Calu3 (cell line): ENCODE results near the gene VDR. TPM values are rescaled to one million over a fixed set of nuclear protein-coding genes. Genes with fewer than 3 reads are reported as not detected.

Source experiments
- BruUV-seq: library from RNA; stranded (reverse); fragments of 400-500 nt; replicated peaks from 2 replicates; lab custom pipeline; 2021; lab: Mats Ljungman, UMichigan
- CTCF ChIA-PET: fragments of 300-600 bp; sonication (Branson Sonifier 250); formaldehyde crosslinking; loops from one replicate; lab custom pipeline; 2022; ENCODE audit warnings: antibody characterized with exemption; lab: Charles Lee
- DNase-seq: peaks from one replicate; pipeline ENCODE4 v3.0.0; 2022
- H3K27ac Mint-ChIP-seq: one replicate; pipeline ENCODE4 v1.8.0; 2022; ENCODE audit warnings: mixed read lengths; ENCODE audit not compliant: unreplicated experiment
- H3K27me3 Mint-ChIP-seq: one replicate; pipeline ENCODE4 v1.8.0; 2022; ENCODE audit warnings: mixed read lengths; ENCODE audit not compliant: unreplicated experiment
- H3K36me3 Mint-ChIP-seq: one replicate; pipeline ENCODE4 v1.8.0; 2022; ENCODE audit warnings: mild to moderate bottlenecking, moderate library complexity, mixed read lengths; ENCODE audit not compliant: insufficient read depth, unreplicated experiment
- H3K4me1 Mint-ChIP-seq: one replicate; pipeline ENCODE4 v1.8.0; 2022; ENCODE audit warnings: mild to moderate bottlenecking, low read depth, mixed read lengths; ENCODE audit not compliant: unreplicated experiment
- H3K4me3 Mint-ChIP-seq: one replicate; pipeline ENCODE4 v1.8.0; 2022; ENCODE audit warnings: mild to moderate bottlenecking, low read depth, moderate library complexity, mixed read lengths; ENCODE audit not compliant: unreplicated experiment
- H3K9me3 Mint-ChIP-seq: one replicate; pipeline ENCODE4 v1.8.0; 2022; ENCODE audit warnings: low read depth, mixed read lengths; ENCODE audit not compliant: unreplicated experiment
- intact Hi-C: fragments of 100-400 bp; cut with micrococcal nuclease; formaldehyde crosslinking; loops from one replicate; pipeline ENCODE4 v1.10.0; 2022; ENCODE audit not compliant: unreplicated experiment
- total RNA-seq: library from RNA; stranded (reverse); gene quantifications from 2 replicates; pipeline ENCODE4 v1.2.3, GENCODE V29; 2022
- TF ChIP-seq, protein P1 (sequence below): fragments of 200-600 bp; IDR thresholded peaks from one replicate; pipeline ENCODE4 v1.8.0; 2022; ENCODE audit warnings: antibody characterized with exemption; ENCODE audit not compliant: unreplicated experiment

Gene VDR
- total RNA-seq, 1 experiment from 2014 or later = 10.1 TPM

DNA sequence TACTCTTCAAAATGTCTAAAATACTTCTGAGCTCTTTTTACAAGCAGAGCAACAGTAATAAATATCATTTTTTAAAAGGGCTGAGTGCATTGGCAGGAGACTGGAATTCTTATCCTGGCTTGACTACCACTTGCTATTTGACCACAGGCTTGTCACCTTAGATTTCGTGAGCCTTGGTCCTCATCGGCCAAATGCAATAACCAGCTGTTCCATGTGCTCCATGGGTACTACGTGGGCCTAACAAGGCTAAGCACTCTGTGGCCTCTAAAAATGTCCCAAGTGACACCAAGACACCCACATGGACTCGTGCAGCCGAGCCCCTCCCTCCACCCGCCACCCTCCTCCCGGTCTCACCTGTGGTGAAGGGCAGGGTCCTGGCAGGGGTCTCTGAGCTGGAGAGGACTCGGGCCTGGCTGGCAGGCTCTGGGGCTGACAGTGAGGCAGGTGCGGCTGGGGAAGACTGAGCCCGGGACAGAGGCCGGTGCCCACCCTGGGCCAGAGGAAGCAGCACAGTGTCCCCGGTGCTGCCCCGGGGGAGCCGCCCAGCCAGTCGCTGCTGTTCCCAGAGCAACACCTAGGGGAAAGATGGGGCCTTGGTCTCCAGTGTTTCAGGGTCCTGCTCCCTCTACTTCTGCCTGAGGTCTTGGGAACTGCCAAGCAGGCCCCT is 111.6 kb downstream of the VDR start:
- Mint-ChIP-seq H3K27me3 (no peaks in the 10 kb centered on the region), H3K27ac (no peak overlapping the region), H3K36me3 (peaks cover 22% of the 10 kb centered on the region), H3K4me1 (no peaks in the 10 kb centered on the region), H3K9me3 (no peaks in the 10 kb centered on the region), H3K4me3 (no peak overlapping the region)
- DNase-seq = no peak
- intact Hi-C loops = no loop called here
- BruUV-seq = no TSS peak
- CTCF ChIA-PET = interaction anchor here (0.7 kb wide), 1 partner anchor 75 kb away, joined by 3 read pairs; no protein-coding TSS in a partner anchor
- TF ChIP-seq, protein P1, sequence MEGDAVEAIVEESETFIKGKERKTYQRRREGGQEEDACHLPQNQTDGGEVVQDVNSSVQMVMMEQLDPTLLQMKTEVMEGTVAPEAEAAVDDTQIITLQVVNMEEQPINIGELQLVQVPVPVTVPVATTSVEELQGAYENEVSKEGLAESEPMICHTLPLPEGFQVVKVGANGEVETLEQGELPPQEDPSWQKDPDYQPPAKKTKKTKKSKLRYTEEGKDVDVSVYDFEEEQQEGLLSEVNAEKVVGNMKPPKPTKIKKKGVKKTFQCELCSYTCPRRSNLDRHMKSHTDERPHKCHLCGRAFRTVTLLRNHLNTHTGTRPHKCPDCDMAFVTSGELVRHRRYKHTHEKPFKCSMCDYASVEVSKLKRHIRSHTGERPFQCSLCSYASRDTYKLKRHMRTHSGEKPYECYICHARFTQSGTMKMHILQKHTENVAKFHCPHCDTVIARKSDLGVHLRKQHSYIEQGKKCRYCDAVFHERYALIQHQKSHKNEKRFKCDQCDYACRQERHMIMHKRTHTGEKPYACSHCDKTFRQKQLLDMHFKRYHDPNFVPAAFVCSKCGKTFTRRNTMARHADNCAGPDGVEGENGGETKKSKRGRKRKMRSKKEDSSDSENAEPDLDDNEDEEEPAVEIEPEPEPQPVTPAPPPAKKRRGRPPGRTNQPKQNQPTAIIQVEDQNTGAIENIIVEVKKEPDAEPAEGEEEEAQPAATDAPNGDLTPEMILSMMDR = no peak

DNA sequence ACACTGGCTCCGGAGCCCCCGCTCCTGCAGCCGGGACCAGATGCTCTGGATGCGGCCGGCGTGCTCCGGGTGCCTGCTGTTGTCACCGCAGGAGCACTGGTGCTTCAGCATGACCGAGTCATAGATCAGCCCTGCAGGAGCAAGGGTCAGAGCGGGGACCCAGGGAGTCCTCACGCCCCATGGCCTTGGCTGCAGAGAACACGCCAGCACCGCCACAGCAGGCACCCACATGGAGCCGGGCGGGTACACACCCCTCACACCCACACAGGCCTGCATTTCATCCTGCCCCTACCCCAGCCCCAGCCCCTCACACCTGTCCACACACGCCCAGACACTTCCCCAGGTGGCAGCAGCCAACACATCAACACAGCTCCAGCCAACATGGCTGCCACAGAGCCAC is 112.9 kb downstream of the VDR start:
- intact Hi-C loops = no loop called here
- TF ChIP-seq, protein P1 = no peak
- Mint-ChIP-seq H3K36me3 (peaks cover 22% of the 10 kb centered on the region), H3K27me3 (no peaks in the 10 kb centered on the region), H3K4me3 (no peak overlapping the region), H3K9me3 (no peaks in the 10 kb centered on the region), H3K27ac (no peak overlapping the region), H3K4me1 (no peaks in the 10 kb centered on the region)
- CTCF ChIA-PET = no interaction called here
- DNase-seq = no peak
- no TSS peak for BruUV-seq

Other genes starting within 250 kb of the VDR start
- gene RPAP3, start 199.0 kb downstream of the VDR start, total RNA-seq = 29.7 and 33.5 TPM in 2 replicates
- 0.42 TPM in 1 of 2 replicates, not detected in the other for gene ENDOU, start 179.5 kb downstream of the VDR start, total RNA-seq
- gene RAPGEF3, start 146.1 kb downstream of the VDR start, total RNA-seq = 8.2 and 11.0 TPM in 2 replicates
- 17.0 and 17.2 TPM in 2 replicates for gene SLC48A1, start 131.8 kb downstream of the VDR start, total RNA-seq
- gene HDAC7, start 85.1 kb downstream of the VDR start, total RNA-seq = 41.8 and 44.0 TPM in 2 replicates
- 67.2 and 77.3 TPM in 2 replicates for gene TMEM106C, start 58.6 kb upstream of the VDR start, total RNA-seq
- gene COL2A1, start 99.5 kb upstream of the VDR start, total RNA-seq = 0.50 TPM in 1 of 2 replicates, not detected in the other
- 15.6 and 17.7 TPM in 2 replicates for gene SENP1, start 201.1 kb upstream of the VDR start, total RNA-seq
- gene PFKM, start 214.4 kb upstream of the VDR start, total RNA-seq = 33.3 and 39.4 TPM in 2 replicates